Suprapubic skin (tissue), 4 donors: ENCODE data around the gene MARCKSL1. TPM values are rescaled to one million over a fixed set of nuclear protein-coding genes. Genes with fewer than 3 reads are reported as not detected.

Experiments
- DNase-seq, 2 donors: peaks; one replicate each; pipeline ENCODE4 v3.0.0-alpha.2; 2019; ENCODE audit warnings: low spot score in 2 of 2
- H3K27ac ChIP-seq: fragments of 200-600 bp; sonication (generic); one replicate; pipeline ENCODE4 v1.5.1; 2019
- H3K27me3 ChIP-seq: fragments of 200-600 bp; sonication (generic); one replicate; pipeline ENCODE4 v1.5.1; 2019
- H3K36me3 ChIP-seq: fragments of 200-600 bp; sonication (generic); one replicate; pipeline ENCODE4 v1.5.1; 2019
- H3K4me1 ChIP-seq: fragments of 200-600 bp; sonication (generic); one replicate; pipeline ENCODE4 v1.5.1; 2019
- H3K4me3 ChIP-seq: fragments of 200-600 bp; sonication (generic); one replicate; pipeline ENCODE4 v1.5.1; 2019; ENCODE audit warnings: mild to moderate bottlenecking
- H3K9me3 ChIP-seq: fragments of 200-600 bp; sonication (generic); one replicate; pipeline ENCODE4 v1.5.1; 2019
- CTCF ChIP-seq, 2 donors: fragments of 200-600 bp in 1 of 2; fragments of 450-650 bp in 1 of 2; sonication (generic) in 1 of 2; IDR thresholded peaks; one replicate each; pipeline ENCODE4 v1.5.1; 2016 to 2019; ENCODE audit warnings: antibody characterized with exemption in 2 of 2, mild to moderate bottlenecking in 1 of 2, moderate library complexity in 1 of 2
- EP300 ChIP-seq: sonication (generic); formaldehyde crosslinking; IDR thresholded peaks from one replicate; pipeline ENCODE4 v1.6.1; 2017; ENCODE audit warnings: antibody characterized with exemption
- POLR2A ChIP-seq, 2 donors: fragments of 450-650 bp; IDR thresholded peaks; one replicate each; pipeline ENCODE4 v1.6.1; 2017; ENCODE audit warnings: antibody characterized with exemption in 2 of 2, mild to moderate bottlenecking in 2 of 2, moderate library complexity in 2 of 2
- POLR2AphosphoS5 ChIP-seq, 3 donors: sonication (generic); formaldehyde crosslinking; IDR thresholded peaks; one replicate each; pipeline ENCODE4 v1.6.1; 2017; ENCODE audit warnings: antibody characterized with exemption in 3 of 3
- WGBS: methylation state at CpG from one replicate; pipeline ENCODE4 v1.1.5; 2018; 5-methylcytosine and 5-hydroxymethylcytosine counted together
- total RNA-seq, 4 donors: library from RNA; depleted of rRNA; stranded (reverse); fragments of >200 nt; gene quantifications; one replicate each; pipeline ENCODE4 v1.1.0, GENCODE V29; 2016

Gene MARCKSL1
- total RNA-seq, 4 donors from 2014 or later = 12.8 to 25.1 (median 19.3) TPM

- WGBS = 46% methylated on average over 7 of the region's 46 CpGs
Observed at GRCh38 chr1:32334864-32335534, 1.0 kb downstream of the MARCKSL1 start.

GRCh38 chr1:32334274-32334861 lies 1.7 kb downstream of the MARCKSL1 start:
- H3K4me1 ChIP-seq = peaks cover 76% of the 10 kb centered on the region
- H3K27me3 ChIP-seq = no peaks in the 10 kb centered on the region
- H3K4me3 ChIP-seq = peak overlapping the region; percentile 86
- no peak for TF ChIP-seq POLR2A (IDR thresholded peaks at IDR 0.05)
- no peak for TF ChIP-seq CTCF (IDR thresholded peaks at IDR 0.05)
- no peak for TF ChIP-seq EP300
- no peak for TF ChIP-seq POLR2AphosphoS5 (IDR thresholded peaks at IDR 0.05)
- DNase-seq = no peak
- H3K36me3 ChIP-seq = peaks cover 35% of the 10 kb centered on the region
- 66% methylated on average over 8 of the region's 9 CpGs for WGBS
- peak overlapping the region; percentile 81 for H3K27ac ChIP-seq
- no peaks in the 10 kb centered on the region for H3K9me3 ChIP-seq

More at GRCh38 chr1:32334864-32335534, 1.0 kb downstream of the MARCKSL1 start:
- Histone ChIP-seq H3K36me3 (peaks cover 29% of the 10 kb centered on the region), H3K4me3 (peak overlapping the region; percentile 86), H3K27ac (peak overlapping the region; percentile 81), H3K4me1 (peaks cover 76% of the 10 kb centered on the region), H3K27me3 (no peaks in the 10 kb centered on the region), H3K9me3 (no peaks in the 10 kb centered on the region)
- DNase-seq = no peak
- TF ChIP-seq EP300 (no peak), CTCF (IDR thresholded peaks at IDR 0.05) (peak in 1 of 2 donors; percentile 77)

- peaks cover 70% of the 10 kb centered on the region for H3K4me1 ChIP-seq
- WGBS = 75% methylated on average over 3 of the region's 3 CpGs
- TF ChIP-seq POLR2AphosphoS5 (IDR thresholded peaks at IDR 0.05) = no peak
- TF ChIP-seq EP300 = no peak
- no peak for TF ChIP-seq POLR2A (IDR thresholded peaks at IDR 0.05)
- H3K9me3 ChIP-seq = no peaks in the 10 kb centered on the region
- peak overlapping the region; percentile 60 for H3K27ac ChIP-seq
- H3K27me3 ChIP-seq = no peaks in the 10 kb centered on the region
- DNase-seq = no peak
- H3K4me3 ChIP-seq = no peak overlapping the region
- H3K36me3 ChIP-seq = peaks cover 43% of the 10 kb centered on the region
Observed at GRCh38 chr1:32333251-32333963, 2.6 kb downstream of the MARCKSL1 start.

- Histone ChIP-seq H3K36me3 (peaks cover 51% of the 10 kb centered on the region), H3K9me3 (no peaks in the 10 kb centered on the region), H3K27ac (peak overlapping the region; percentile 60), H3K4me3 (no peak overlapping the region), H3K4me1 (peaks cover 61% of the 10 kb centered on the region), H3K27me3 (no peaks in the 10 kb centered on the region)
- no peak for DNase-seq
- WGBS = 75% methylated on average over 3 of the region's 3 CpGs
- TF ChIP-seq CTCF (IDR thresholded peaks at IDR 0.05) (no peak), POLR2AphosphoS5 (IDR thresholded peaks at IDR 0.05) (no peak), EP300 (no peak), POLR2A (IDR thresholded peaks at IDR 0.05) (no peak)
Observed at GRCh38 chr1:32332290-32333079, 3.5 kb downstream of the MARCKSL1 start.

- H3K4me3 ChIP-seq = no peak overlapping the region
- no peak for DNase-seq
- H3K27me3 ChIP-seq = no peaks in the 10 kb centered on the region
- WGBS = 90% methylated on average over 12 of the region's 12 CpGs
- H3K27ac ChIP-seq = peak overlapping the region; percentile 60
- no peaks in the 10 kb centered on the region for H3K9me3 ChIP-seq
- H3K36me3 ChIP-seq = peaks cover 59% of the 10 kb centered on the region
- H3K4me1 ChIP-seq = peaks cover 51% of the 10 kb centered on the region
- TF ChIP-seq EP300 (no peak), POLR2A (IDR thresholded peaks at IDR 0.05) (no peak), CTCF (IDR thresholded peaks at IDR 0.05) (no peak), POLR2AphosphoS5 (IDR thresholded peaks at IDR 0.05) (no peak)
Observed at GRCh38 chr1:32331549-32331948, 4.5 kb downstream of the MARCKSL1 start.
